K562 (cell line): Measurements from ENCODE around the gene ARSK. TPM values are rescaled to one million over a fixed set of nuclear protein-coding genes. Genes with fewer than 3 reads are reported as not detected.
"Not testable (repeated sequence)": the region's sequence is repeated elsewhere in the genome, so short reads cannot be mapped to it uniquely, and the experiment has no call there.

Source experiments
- ATAC-seq: fragments of 200-7000 bp; cut with Tn5 transposase; 3 replicates; pipeline ENCODE4 v1.9.1; 2020; ENCODE audit warnings: moderate library complexity
- BruUV-seq: library from RNA; stranded (reverse); fragments of 400-500 nt; replicated peaks from 2 replicates; lab custom pipeline; 2021; lab: Mats Ljungman, UMichigan
- CTCF ChIA-PET: fragments of 300-600 bp; formaldehyde crosslinking; extraction: SDS; loops from one replicate; lab custom pipeline; 2021; ENCODE audit warnings: low intra/inter-chr PET ratio; lab: Yijun Ruan, JAX
- POLR2A ChIA-PET: fragments of 300-600, 350-650 bp; sonication (Branson Sonifier 250); formaldehyde crosslinking; extraction: SDS; loops from one replicate; lab custom pipeline; 2021; ENCODE audit warnings: antibody characterized with exemption, inconsistent platforms; lab: Yijun Ruan, JAX
- DNase-seq, 4 experiments: peaks; one replicate each; pipeline versions ENCODE4 v3.0.0 to v3.0.0-alpha.2; 2011 to 2018; ENCODE audit warnings: low spot score in 3 of 4, mixed read lengths in 3 of 4; ENCODE audit errors: extremely low read depth in 1 of 4
- FAIRE-seq: peaks from 2 replicates; lab custom pipeline; 2011; peaks lifted over from hg19 to GRCh38; lab: Jason Lieb, UNC
- H2AFZ ChIP-seq: 2 replicates; pipeline ENCODE4 v1.6.0; 2011; ENCODE audit warnings: low read depth, low read length, control low read depth, inconsistent platforms
- H3K27ac ChIP-seq: fragments of 200-600 bp; 3 replicates; pipeline ENCODE4 v1.8.0; 2011; ENCODE audit warnings: low read depth, mild to moderate bottlenecking, control low read depth, inconsistent platforms, low read length, moderate library complexity, mixed read lengths; ENCODE audit errors: extremely low read depth
- H3K27me3 ChIP-seq, 2 experiments: fragments of 300-600 bp in 1 of 2; 2 replicates in 1 of 2; 3 replicates in 1 of 2; pipeline versions ENCODE4 v1.6.0 to v1.8.0; 2011; ENCODE audit warnings: inconsistent platforms in 2 of 2, low read length in 2 of 2, mild to moderate bottlenecking in 1 of 2, mixed read lengths in 1 of 2, moderate library complexity in 1 of 2; ENCODE audit not compliant: control insufficient read depth in 2 of 2, insufficient read depth in 2 of 2
- H3K36me3 ChIP-seq: fragments of 300-600 bp; 3 replicates; pipeline ENCODE4 v1.8.0; 2011; ENCODE audit warnings: mild to moderate bottlenecking, low read length, inconsistent platforms; ENCODE audit not compliant: control insufficient read depth, insufficient read depth
- H3K4me1 ChIP-seq, 2 experiments: fragments of 200-600 bp in 1 of 2; replicated peaks in 1 of 2; 2 replicates in 1 of 2; 3 replicates in 1 of 2; pipeline versions ENCODE4 v1.5.1 to v1.8.0; 2011; ENCODE audit warnings: inconsistent platforms in 2 of 2, low read length in 2 of 2, mild to moderate bottlenecking in 1 of 2, mixed read lengths in 1 of 2, moderate library complexity in 1 of 2; ENCODE audit not compliant: control insufficient read depth in 2 of 2, insufficient read depth in 2 of 2
- H3K4me2 ChIP-seq: 2 replicates; pipeline ENCODE4 v1.6.1; 2011; ENCODE audit warnings: low read length, control low read depth, inconsistent platforms, mixed read lengths; ENCODE audit not compliant: insufficient read depth
- H3K4me3 ChIP-seq: fragments of 200-600 bp; sonication (generic), shearing (Covaris generic); 2 replicates; pipeline ENCODE4 v1.5.1; 2016; ENCODE audit warnings: control low read depth, inconsistent platforms
- H3K79me2 ChIP-seq: fragments of 200-600 bp; 3 replicates; pipeline ENCODE4 v1.8.0; 2011; ENCODE audit warnings: low read length, inconsistent platforms; ENCODE audit not compliant: control insufficient read depth, insufficient read depth
- H3K9ac ChIP-seq, 2 experiments: 2 replicates each; pipeline versions ENCODE4 v1.6.0 to v1.6.1; 2011; ENCODE audit warnings: low read depth in 2 of 2, low read length in 2 of 2, control low read depth in 1 of 2, inconsistent platforms in 1 of 2, mild to moderate bottlenecking in 1 of 2, mixed read lengths in 1 of 2; ENCODE audit not compliant: insufficient read depth in 1 of 2
- H3K9me1 ChIP-seq: one replicate; pipeline ENCODE4 v1.6.0; 2011; ENCODE audit warnings: inconsistent platforms, mild to moderate bottlenecking, low read length, moderate library complexity; ENCODE audit not compliant: control insufficient read depth, insufficient read depth
- H3K9me3 ChIP-seq: replicated peaks from 2 replicates; pipeline ENCODE4 v1.5.1; 2011; ENCODE audit warnings: low read depth, low read length, inconsistent platforms; ENCODE audit not compliant: control insufficient read depth, insufficient read depth
- H4K20me1 ChIP-seq: replicated peaks from 2 replicates; pipeline ENCODE4 v1.6.1; 2011; ENCODE audit warnings: low read length, inconsistent platforms, mixed read lengths; ENCODE audit not compliant: control insufficient read depth, insufficient read depth
- BRD9 ChIP-seq: fragments of 450-650 bp; IDR thresholded peaks from 2 replicates; pipeline ENCODE4 v1.6.1; 2018; ENCODE audit warnings: low read depth; ENCODE audit not compliant: partially characterized antibody
- CC2D1A ChIP-seq: fragments of 450-650 bp; IDR thresholded peaks from 2 replicates; pipeline ENCODE4 v1.6.1; 2017; ENCODE audit warnings: mild to moderate bottlenecking
- HMG20A ChIP-seq: fragments of 450-650 bp; formaldehyde crosslinking; conservative IDR thresholded peaks from 2 replicates; pipeline ENCODE4 v1.4.0; 2020; ENCODE audit warnings: mild to moderate bottlenecking, mixed read lengths
- MYBL2 ChIP-seq, 2 experiments: fragments of 450-650 bp in 1 of 2; sonication (generic) in 1 of 2; formaldehyde crosslinking in 1 of 2; IDR thresholded peaks; 2 replicates each; pipeline versions ENCODE4 v1.6.1 to v1.8.1; 2017 to 2022; ENCODE audit warnings: borderline replicate concordance in 1 of 2, inconsistent platforms in 1 of 2, low read depth in 1 of 2, mild to moderate bottlenecking in 1 of 2, missing genetic modification reagents in 1 of 2, moderate library complexity in 1 of 2
- NFRKB ChIP-seq: fragments of 450-650 bp; IDR thresholded peaks from 2 replicates; pipeline ENCODE4 v1.6.1; 2016; ENCODE audit warnings: low read depth
- NR2C2 ChIP-seq, 2 experiments: fragments of 200-800 bp in 1 of 2; sonication (Bioruptor generic) in 1 of 2; sonication (generic) in 1 of 2; formaldehyde crosslinking in 1 of 2; IDR thresholded peaks; 2 replicates each; pipeline versions ENCODE4 v1.6.1 to v1.8.0; 2016 to 2022; ENCODE audit warnings: mild to moderate bottlenecking in 1 of 2, missing compliant biosample characterization in 1 of 2, missing genetic modification characterization in 1 of 2, missing genetic modification reagents in 1 of 2
- ZEB2 ChIP-seq: fragments of 450-650 bp; IDR thresholded peaks from 2 replicates; pipeline ENCODE4 v1.6.1; 2016
- ZNF354B ChIP-seq: fragments of 250-450 bp; sonication (Bioruptor Pico); IDR thresholded peaks from 2 replicates; pipeline ENCODE4 v1.4.0; 2020
- ZNF41 ChIP-seq: fragments of 250-450 bp; sonication (Bioruptor Pico); conservative IDR thresholded peaks from 2 replicates; pipeline ENCODE4 v1.4.0; 2020; ENCODE audit warnings: mild to moderate bottlenecking
- ZNF589 ChIP-seq: fragments of 200-800 bp; sonication (Bioruptor generic); IDR thresholded peaks from 2 replicates; pipeline ENCODE4 v1.6.1; 2016; ENCODE audit warnings: low read depth, missing genetic modification characterization, missing compliant biosample characterization
- WGBS: fragments of 100-300 bp; shearing (Covaris generic); methylation state at CpG from one replicate; pipeline ENCODE4 v1.1.6; 2016; ENCODE audit warnings: low coverage, mixed read lengths; ENCODE audit not compliant: insufficient coverage; ENCODE audit errors: missing lambda C conversion rate; 5-methylcytosine and 5-hydroxymethylcytosine counted together
- in situ Hi-C: fragments of 300-500 bp; cut with MboI; formaldehyde crosslinking; loops from 4 replicates; pipeline ENCODE4 v1.15.0; 2018; ENCODE audit warnings: inconsistent platforms, mixed read lengths
- intact Hi-C: fragments of 100-400 bp; cut with micrococcal nuclease; formaldehyde crosslinking; loops from 2 replicates; pipeline ENCODE4 v1.14.2; 2022
- polyA plus RNA-seq, 8 experiments: library from polyadenylated mRNA; depleted of rRNA in 4 of 8; stranded (reverse) in 5 of 8; unstranded in 3 of 8; fragments of >200 nt; fragmentation: Nextera tagmentation in 2 of 8; fragmentation: Illumina TruSeq in 1 of 8; extraction: Ambion mirVana in 2 of 8; extraction: Trizol in 1 of 8; gene quantifications; 2 replicates each; pipeline versions ENCODE4 v1.2.1 to v1.2.3, GENCODE V29; 2011 to 2014; ENCODE audit warnings: inconsistent platforms in 1 of 8, missing spikeins in 1 of 8
- total RNA-seq, 7 experiments: library from RNA; depleted of rRNA in 6 of 7; stranded (reverse); fragments of >200 nt in 6 of 7; fragmentation: Illumina TruSeq in 2 of 7; extraction: Trizol in 2 of 7; gene quantifications; 2 replicates each; pipeline versions ENCODE4 v1.2.1 to v1.2.3, GENCODE V29; 2011 to 2021; ENCODE audit warnings: low replicate concordance in 1 of 7
- TF ChIP-seq, protein P1 (sequence below), 3 experiments: IDR thresholded peaks in 2 of 3; conservative IDR thresholded peaks in 1 of 3; 2 replicates each; pipeline ENCODE4 v1.5.1; 2011 to 2012; ENCODE audit warnings: low read length in 3 of 3, mild to moderate bottlenecking in 3 of 3, control low read depth in 2 of 3, improper control_type of control experiment in 1 of 3, inconsistent platforms in 1 of 3, low read depth in 1 of 3, mixed read lengths in 1 of 3, moderate library complexity in 1 of 3; ENCODE audit not compliant: insufficient read depth in 2 of 3
- TF ChIP-seq, protein P2 (sequence below), 2 experiments: fragments of 450-650 bp in 1 of 2; IDR thresholded peaks; 2 replicates each; pipeline ENCODE4 v1.6.1; 2011 to 2017; ENCODE audit warnings: low read depth in 2 of 2, antibody characterized with exemption in 1 of 2, borderline replicate concordance in 1 of 2, low read length in 1 of 2, mild to moderate bottlenecking in 1 of 2, mixed read lengths in 1 of 2; ENCODE audit not compliant: control insufficient read depth in 1 of 2

The ARSK gene
- total and polyA plus RNA-seq, 9 of the 15 experiments (the other 6 are each of a cell fraction or from before 2014, with no cell fraction given), result 2.7 to 9.4 (median 7.1) TPM

DNA sequence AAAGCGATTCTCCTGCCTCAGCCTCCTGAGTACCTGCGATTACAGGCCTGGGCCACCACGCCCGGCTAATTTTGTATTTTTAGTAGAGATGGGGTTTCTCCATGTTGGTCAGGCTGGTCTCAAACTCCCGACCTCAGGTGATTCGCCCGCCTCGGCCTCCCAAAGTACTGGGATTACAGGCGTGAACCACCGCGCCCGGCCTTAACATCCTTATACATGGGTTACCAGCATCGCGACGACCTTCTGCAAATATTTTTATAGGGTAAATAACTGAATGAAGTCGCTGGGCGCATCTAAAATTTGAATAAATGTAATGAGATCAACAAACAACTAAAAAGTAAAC, 91.3 kb downstream of the ARSK start (continued):
- TF ChIP-seq CC2D1A (peak; percentile 88), BRD9 (peak; percentile 38), MYBL2 (IDR thresholded peaks at IDR 0.05; ENCODE audit: low read depth) (peak; percentile 73), ZNF589 (0 out of 2 replicates have a peak, but pooled peaks have one; percentile 47), ZNF41 (CRISPR knock-in tag) (0 out of 2 replicates have a peak, but pooled peaks have one; percentile 40)
- not testable (repeated sequence) for TF ChIP-seq MYBL2 (CRISPR knock-in tag; IDR thresholded peaks at IDR 0.05; ENCODE audit: borderline replicate concordance)

DNA sequence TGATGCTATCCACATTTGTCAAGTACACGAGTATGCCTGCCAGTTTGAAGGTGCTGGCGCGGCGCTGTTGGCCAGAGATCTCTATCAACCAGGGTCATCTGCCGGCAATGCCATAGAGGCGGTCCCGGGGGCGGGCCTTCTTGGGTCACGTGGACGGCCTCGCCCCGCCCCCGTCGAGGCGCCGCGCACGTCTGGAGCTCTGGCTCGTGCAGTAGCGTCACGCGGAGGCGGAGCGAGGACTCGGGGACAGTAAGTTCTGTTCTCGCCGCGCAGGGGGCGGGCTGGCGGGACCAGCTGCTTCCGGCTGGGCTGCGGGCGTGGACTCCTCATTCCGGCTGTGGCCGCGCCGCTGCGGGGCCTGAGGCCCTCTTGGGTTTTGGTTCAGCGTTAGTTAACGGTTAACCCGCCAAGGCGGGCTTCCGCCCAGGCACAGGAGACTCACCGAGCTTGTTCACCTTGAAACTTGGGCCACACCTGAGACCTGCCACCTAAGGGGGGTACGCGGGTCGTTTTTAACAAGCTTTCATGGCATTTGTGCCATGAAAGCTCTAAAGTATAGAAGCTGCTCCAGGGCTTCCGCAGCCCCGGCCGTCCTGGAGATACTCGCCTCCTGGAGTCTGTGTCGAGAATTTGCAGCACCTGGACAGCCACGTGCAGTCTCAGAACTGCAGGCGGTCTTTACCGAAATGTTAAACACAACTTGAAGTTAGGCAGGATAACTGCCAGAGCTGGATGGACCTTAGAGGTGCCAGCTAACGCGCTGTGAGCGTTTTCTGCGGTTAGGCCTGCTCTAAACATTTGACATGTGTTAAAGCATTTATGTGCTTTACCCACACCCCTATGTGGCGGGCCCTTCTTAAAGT, 91.9 kb downstream of the ARSK start, which contains the start of gene RFESD:
Gene RFESD, plus strand, starts transcription at position 209 of the 863 bp plus-strand sequence. CDS start 5,495 bp downstream, outside the sequence.
- ATAC-seq (peak; percentile 89), DNase-seq (peak; percentile 92 to 99 (median 94)), FAIRE-seq (peak; percentile 79)
- H3K79me2 ChIP-seq, result peaks cover 49% of the 10 kb centered on the region
- no peaks in the 10 kb centered on the region for H4K20me1 ChIP-seq
- under 1% methylated on average over 60 of the region's 60 CpGs for WGBS
- no TSS peak for BruUV-seq
- H3K4me2 ChIP-seq, result peak within 1 kb of the TSS; percentile 91
- peak within 1 kb of the TSS; percentile 95 for H3K27ac ChIP-seq
- POLR2A ChIA-PET, result interaction anchor here (0.6 to 1.8 kb wide), 19 partner anchors 8 to 451 kb away, joined by 3 to 15 read pairs (median 4); partner anchors contain the start of genes GLRX and RHOBTB3
- no peaks in the 10 kb centered on the region for H3K9me3 ChIP-seq
- H3K4me1 ChIP-seq, result peaks cover 13 to 18% of the 10 kb centered on the region in 2 experiments
- CTCF ChIA-PET, result interaction anchor here (1.0 to 2.4 kb wide), 2 partner anchors 197 to 200 kb away, joined by 3 to 8 read pairs; no protein-coding TSS in a partner anchor
- intact Hi-C loops (loop anchor here (1.0 to 10.0 kb wide), 4 partner anchors 66 to 682 kb away; partner anchors contain the start of gene ARSK), in situ Hi-C loops (loop anchor here (25.0 kb wide), 1 partner anchor 691 kb away; no protein-coding TSS in a partner anchor)
- peak within 1 kb of the TSS; percentile 49 for H3K4me3 ChIP-seq
- H2AFZ ChIP-seq, result peak within 1 kb of the TSS; percentile 78
- no peaks in the 10 kb centered on the region for H3K27me3 ChIP-seq
- peaks cover 13% of the 10 kb centered on the region; the same call in 2 of the 3 replicates for H3K36me3 ChIP-seq
- H3K9me1 ChIP-seq, result no peaks in the 10 kb centered on the region
- H3K9ac ChIP-seq, result peak within 1 kb of the TSS; percentile 90 to 91
- TF ChIP-seq NR2C2 (CRISPR knock-in tag; IDR thresholded peaks at IDR 0.05), result no peak
- TF ChIP-seq NR2C2 (tag; IDR thresholded peaks at IDR 0.05), result peak; percentile 85
- TF ChIP-seq NFRKB, result peak; percentile 64; the same call in 1 of the 2 replicates
- TF ChIP-seq, protein P1, sequence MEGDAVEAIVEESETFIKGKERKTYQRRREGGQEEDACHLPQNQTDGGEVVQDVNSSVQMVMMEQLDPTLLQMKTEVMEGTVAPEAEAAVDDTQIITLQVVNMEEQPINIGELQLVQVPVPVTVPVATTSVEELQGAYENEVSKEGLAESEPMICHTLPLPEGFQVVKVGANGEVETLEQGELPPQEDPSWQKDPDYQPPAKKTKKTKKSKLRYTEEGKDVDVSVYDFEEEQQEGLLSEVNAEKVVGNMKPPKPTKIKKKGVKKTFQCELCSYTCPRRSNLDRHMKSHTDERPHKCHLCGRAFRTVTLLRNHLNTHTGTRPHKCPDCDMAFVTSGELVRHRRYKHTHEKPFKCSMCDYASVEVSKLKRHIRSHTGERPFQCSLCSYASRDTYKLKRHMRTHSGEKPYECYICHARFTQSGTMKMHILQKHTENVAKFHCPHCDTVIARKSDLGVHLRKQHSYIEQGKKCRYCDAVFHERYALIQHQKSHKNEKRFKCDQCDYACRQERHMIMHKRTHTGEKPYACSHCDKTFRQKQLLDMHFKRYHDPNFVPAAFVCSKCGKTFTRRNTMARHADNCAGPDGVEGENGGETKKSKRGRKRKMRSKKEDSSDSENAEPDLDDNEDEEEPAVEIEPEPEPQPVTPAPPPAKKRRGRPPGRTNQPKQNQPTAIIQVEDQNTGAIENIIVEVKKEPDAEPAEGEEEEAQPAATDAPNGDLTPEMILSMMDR (IDR thresholded peaks at IDR 0.05 in 2 of 3, conservative IDR thresholded peaks at IDR 0.05 in 1 of 3; ENCODE audit: insufficient read depth in 2 of 3, low read depth in 1 of 3, low read length in 3 of 3), result peak in 1 of 3 experiments; percentile 27; a peak in 2 of 6 replicates
- TF ChIP-seq ZNF354B (CRISPR knock-in tag), result no peak
- TF ChIP-seq ZEB2, result 0 out of 2 replicates have a peak, but pooled peaks have one; percentile 25
- TF ChIP-seq MYBL2 (IDR thresholded peaks at IDR 0.05; ENCODE audit: low read depth), result 0 out of 2 replicates have a peak, but pooled peaks have one; percentile 9
- TF ChIP-seq MYBL2 (CRISPR knock-in tag; IDR thresholded peaks at IDR 0.05; ENCODE audit: borderline replicate concordance), result no peak
- no peak for TF ChIP-seq HMG20A (CRISPR knock-in tag)
- TF ChIP-seq, protein P2, sequence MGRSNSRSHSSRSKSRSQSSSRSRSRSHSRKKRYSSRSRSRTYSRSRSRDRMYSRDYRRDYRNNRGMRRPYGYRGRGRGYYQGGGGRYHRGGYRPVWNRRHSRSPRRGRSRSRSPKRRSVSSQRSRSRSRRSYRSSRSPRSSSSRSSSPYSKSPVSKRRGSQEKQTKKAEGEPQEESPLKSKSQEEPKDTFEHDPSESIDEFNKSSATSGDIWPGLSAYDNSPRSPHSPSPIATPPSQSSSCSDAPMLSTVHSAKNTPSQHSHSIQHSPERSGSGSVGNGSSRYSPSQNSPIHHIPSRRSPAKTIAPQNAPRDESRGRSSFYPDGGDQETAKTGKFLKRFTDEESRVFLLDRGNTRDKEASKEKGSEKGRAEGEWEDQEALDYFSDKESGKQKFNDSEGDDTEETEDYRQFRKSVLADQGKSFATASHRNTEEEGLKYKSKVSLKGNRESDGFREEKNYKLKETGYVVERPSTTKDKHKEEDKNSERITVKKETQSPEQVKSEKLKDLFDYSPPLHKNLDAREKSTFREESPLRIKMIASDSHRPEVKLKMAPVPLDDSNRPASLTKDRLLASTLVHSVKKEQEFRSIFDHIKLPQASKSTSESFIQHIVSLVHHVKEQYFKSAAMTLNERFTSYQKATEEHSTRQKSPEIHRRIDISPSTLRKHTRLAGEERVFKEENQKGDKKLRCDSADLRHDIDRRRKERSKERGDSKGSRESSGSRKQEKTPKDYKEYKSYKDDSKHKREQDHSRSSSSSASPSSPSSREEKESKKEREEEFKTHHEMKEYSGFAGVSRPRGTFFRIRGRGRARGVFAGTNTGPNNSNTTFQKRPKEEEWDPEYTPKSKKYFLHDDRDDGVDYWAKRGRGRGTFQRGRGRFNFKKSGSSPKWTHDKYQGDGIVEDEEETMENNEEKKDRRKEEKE (IDR thresholded peaks at IDR 0.05; ENCODE audit: borderline replicate concordance in 1 of 2, control insufficient read depth in 1 of 2, low read depth in 2 of 2, low read length in 1 of 2), result peak in 1 of 2 experiments; percentile 92; a peak in 1 of 4 replicates
